Measurements from ENCODE around the gene RASA4B.
"Not testable (repeated sequence)": the region's sequence is repeated elsewhere in the genome, so short reads cannot be mapped to it uniquely, and the experiment has no call there.

The RASA4B gene

GRCh38 chr7:102505298-102506185, 12.0 kb downstream of the RASA4B start:
- H3K4me3 ChIP-seq (ENCODE audit: low read length); H3K4me1 ChIP-seq (ENCODE audit: control insufficient read depth, insufficient read depth, low read length); H3K9ac ChIP-seq (ENCODE audit: low read length); H3K27me3 ChIP-seq (ENCODE audit: control insufficient read depth, insufficient read depth, low read length); H3K27ac ChIP-seq (ENCODE audit: low read depth, low read length); H3K36me3 ChIP-seq (ENCODE audit: control insufficient read depth, insufficient read depth, low read length): not testable (repeated sequence)

- not testable (repeated sequence) for H3K4me1 ChIP-seq (ENCODE audit: control insufficient read depth, insufficient read depth, low read length)
Observed at GRCh38 chr7:102503141-102503540, 14.4 kb downstream of the RASA4B start.

GRCh38 chr7:102498321-102498720, 19.3 kb downstream of the RASA4B start:
- not testable (repeated sequence) for H3K9ac ChIP-seq (ENCODE audit: low read length); H3K27me3 ChIP-seq (ENCODE audit: control insufficient read depth, insufficient read depth, low read length); H3K4me1 ChIP-seq (ENCODE audit: control insufficient read depth, insufficient read depth, low read length); H3K36me3 ChIP-seq (ENCODE audit: control insufficient read depth, insufficient read depth, low read length); H3K4me3 ChIP-seq (ENCODE audit: low read length); H3K27ac ChIP-seq (ENCODE audit: low read depth, low read length)

More at GRCh38 chr7:102503141-102503540, 14.4 kb downstream of the RASA4B start:
- not testable (repeated sequence) for H3K27ac ChIP-seq (ENCODE audit: low read depth, low read length); H3K36me3 ChIP-seq (ENCODE audit: control insufficient read depth, insufficient read depth, low read length); H3K9ac ChIP-seq (ENCODE audit: low read length); H3K27me3 ChIP-seq (ENCODE audit: control insufficient read depth, insufficient read depth, low read length); H3K4me3 ChIP-seq (ENCODE audit: low read length)

- H3K27ac ChIP-seq (ENCODE audit: low read depth, low read length); H3K36me3 ChIP-seq (ENCODE audit: control insufficient read depth, insufficient read depth, low read length); H3K4me1 ChIP-seq (ENCODE audit: control insufficient read depth, insufficient read depth, low read length); H3K27me3 ChIP-seq (ENCODE audit: control insufficient read depth, insufficient read depth, low read length); H3K4me3 ChIP-seq (ENCODE audit: low read length); H3K9ac ChIP-seq (ENCODE audit: low read length): not testable (repeated sequence)
Observed at GRCh38 chr7:102497308-102497707, 20.3 kb downstream of the RASA4B start.

- not testable (repeated sequence) for H3K9ac ChIP-seq (ENCODE audit: low read length); H3K36me3 ChIP-seq (ENCODE audit: control insufficient read depth, insufficient read depth, low read length); H3K4me3 ChIP-seq (ENCODE audit: low read length); H3K4me1 ChIP-seq (ENCODE audit: control insufficient read depth, insufficient read depth, low read length); H3K27me3 ChIP-seq (ENCODE audit: control insufficient read depth, insufficient read depth, low read length); H3K27ac ChIP-seq (ENCODE audit: low read depth, low read length)
Observed at GRCh38 chr7:102496861-102497260, 20.7 kb downstream of the RASA4B start.

GRCh38 chr7:102494473-102495149, 23.0 kb downstream of the RASA4B start:
- not testable (repeated sequence) for H3K36me3 ChIP-seq (ENCODE audit: control insufficient read depth, insufficient read depth, low read length); H3K4me3 ChIP-seq (ENCODE audit: low read length); H3K9ac ChIP-seq (ENCODE audit: low read length); H3K27me3 ChIP-seq (ENCODE audit: control insufficient read depth, insufficient read depth, low read length); H3K27ac ChIP-seq (ENCODE audit: low read depth, low read length); H3K4me1 ChIP-seq (ENCODE audit: control insufficient read depth, insufficient read depth, low read length)

GRCh38 chr7:102494026-102494425, 23.6 kb downstream of the RASA4B start:
- not testable (repeated sequence) for H3K4me3 ChIP-seq (ENCODE audit: low read length); H3K4me1 ChIP-seq (ENCODE audit: control insufficient read depth, insufficient read depth, low read length); H3K9ac ChIP-seq (ENCODE audit: low read length); H3K36me3 ChIP-seq (ENCODE audit: control insufficient read depth, insufficient read depth, low read length); H3K27ac ChIP-seq (ENCODE audit: low read depth, low read length); H3K27me3 ChIP-seq (ENCODE audit: control insufficient read depth, insufficient read depth, low read length)

GRCh38 chr7:102493220-102493935, 24.2 kb downstream of the RASA4B start:
- H3K36me3 ChIP-seq (ENCODE audit: control insufficient read depth, insufficient read depth, low read length); H3K4me3 ChIP-seq (ENCODE audit: low read length); H3K9ac ChIP-seq (ENCODE audit: low read length); H3K4me1 ChIP-seq (ENCODE audit: control insufficient read depth, insufficient read depth, low read length); H3K27ac ChIP-seq (ENCODE audit: low read depth, low read length); H3K27me3 ChIP-seq (ENCODE audit: control insufficient read depth, insufficient read depth, low read length): not testable (repeated sequence)

GRCh38 chr7:102490529-102491075, 27.0 kb downstream of the RASA4B start:
- H3K27ac ChIP-seq (ENCODE audit: low read depth, low read length); H3K36me3 ChIP-seq (ENCODE audit: control insufficient read depth, insufficient read depth, low read length); H3K4me1 ChIP-seq (ENCODE audit: control insufficient read depth, insufficient read depth, low read length); H3K4me3 ChIP-seq (ENCODE audit: low read length); H3K9ac ChIP-seq (ENCODE audit: low read length); H3K27me3 ChIP-seq (ENCODE audit: control insufficient read depth, insufficient read depth, low read length): not testable (repeated sequence)

- H3K4me3 ChIP-seq (ENCODE audit: low read length); H3K9ac ChIP-seq (ENCODE audit: low read length); H3K36me3 ChIP-seq (ENCODE audit: control insufficient read depth, insufficient read depth, low read length); H3K27ac ChIP-seq (ENCODE audit: low read depth, low read length); H3K27me3 ChIP-seq (ENCODE audit: control insufficient read depth, insufficient read depth, low read length); H3K4me1 ChIP-seq (ENCODE audit: control insufficient read depth, insufficient read depth, low read length): not testable (repeated sequence)
Observed at GRCh38 chr7:102484317-102484716, 33.3 kb downstream of the RASA4B start.

- H3K4me3 ChIP-seq (ENCODE audit: low read length); H3K9ac ChIP-seq (ENCODE audit: low read length); H3K4me1 ChIP-seq (ENCODE audit: control insufficient read depth, insufficient read depth, low read length); H3K27ac ChIP-seq (ENCODE audit: low read depth, low read length); H3K27me3 ChIP-seq (ENCODE audit: control insufficient read depth, insufficient read depth, low read length); H3K36me3 ChIP-seq (ENCODE audit: control insufficient read depth, insufficient read depth, low read length): not testable (repeated sequence)
Observed at GRCh38 chr7:102481962-102482361, 35.6 kb downstream of the RASA4B start.

GRCh38 chr7:102479982-102480637, 37.5 kb downstream of the RASA4B start:
- H3K4me1 ChIP-seq (ENCODE audit: control insufficient read depth, insufficient read depth, low read length); H3K27me3 ChIP-seq (ENCODE audit: control insufficient read depth, insufficient read depth, low read length); H3K9ac ChIP-seq (ENCODE audit: low read length); H3K4me3 ChIP-seq (ENCODE audit: low read length); H3K27ac ChIP-seq (ENCODE audit: low read depth, low read length); H3K36me3 ChIP-seq (ENCODE audit: control insufficient read depth, insufficient read depth, low read length): not testable (repeated sequence)
